ENCODE measurements around the gene FXYD6. TPM values are rescaled to one million over a fixed set of nuclear protein-coding genes. Genes with fewer than 3 reads are reported as not detected.

Gene FXYD6
- total and polyA plus RNA-seq, 8 donors, result 2.7 to 48.0 (median 8.9) TPM

- no peak overlapping the region for H3K4me3 ChIP-seq
- ATAC-seq (no peak), DNase-seq (peak in 1 of 6 donors; percentile 15), FAIRE-seq (no peak)
- no peaks in the 10 kb centered on the region for H3K36me3 ChIP-seq
- WGBS, 2 donors, result 71 to 76% methylated on average over 12 of the region's 12 CpGs
- H3K27me3 ChIP-seq, result no peaks in the 10 kb centered on the region
- H3K9me3 ChIP-seq, result no peaks in the 10 kb centered on the region
- TF ChIP-seq CTCF (IDR thresholded peaks at IDR 0.05), result no peak
- intact Hi-C loops (cut with DNase I), result no loop called here
- H3K4me1 ChIP-seq, result no peaks in the 10 kb centered on the region
- H3K27ac ChIP-seq, result no peak overlapping the region
Observed at GRCh38 chr11:117855186-117855845, 21.1 kb downstream of the FXYD6 start.

GRCh38 chr11:117852309-117852708 is 24.1 kb downstream of the FXYD6 start:
- Histone ChIP-seq H3K9me3 (no peaks in the 10 kb centered on the region), H3K27ac (no peak overlapping the region), H3K4me1 (no peaks in the 10 kb centered on the region), H3K27me3 (no peaks in the 10 kb centered on the region), H3K4me3 (no peak overlapping the region), H3K36me3 (no peaks in the 10 kb centered on the region)
- DNase-seq (no peak), FAIRE-seq (no peak), ATAC-seq (no peak)
- intact Hi-C loops (cut with DNase I), result no loop called here
- no peak for TF ChIP-seq CTCF (IDR thresholded peaks at IDR 0.05)
- 61 to 63% methylated on average over 3 of the region's 3 CpGs for WGBS, 2 donors

GRCh38 chr11:117851852-117852251 is 24.6 kb downstream of the FXYD6 start:
- ATAC-seq (peak in 1 of 4 donors; percentile 60), FAIRE-seq (no peak)
- no peak overlapping the region for H3K27ac ChIP-seq

GRCh38 chr11:117851106-117851505 is 25.4 kb downstream of the FXYD6 start:
- H3K27ac ChIP-seq, result no peak overlapping the region
- WGBS, 2 donors, result 74 to 81% methylated on average over 3 of the region's 3 CpGs
- no peak for DNase-seq

More at GRCh38 chr11:117851852-117852251, 24.6 kb downstream of the FXYD6 start:
- Histone ChIP-seq H3K4me1 (no peaks in the 10 kb centered on the region), H3K36me3 (no peaks in the 10 kb centered on the region), H3K4me3 (no peak overlapping the region), H3K27me3 (no peaks in the 10 kb centered on the region), H3K9me3 (no peaks in the 10 kb centered on the region)
- no peak for DNase-seq
- intact Hi-C loops (cut with DNase I), result no loop called here
- WGBS, 2 donors, result 39 to 45% methylated on average over 3 of the region's 3 CpGs
- no peak for TF ChIP-seq CTCF (IDR thresholded peaks at IDR 0.05)

More at GRCh38 chr11:117851106-117851505, 25.4 kb downstream of the FXYD6 start:
- Histone ChIP-seq H3K4me3 (no peak overlapping the region), H3K4me1 (no peaks in the 10 kb centered on the region), H3K9me3 (no peaks in the 10 kb centered on the region), H3K36me3 (no peaks in the 10 kb centered on the region), H3K27me3 (no peaks in the 10 kb centered on the region)
- FAIRE-seq (no peak), ATAC-seq (peak in 1 of 4 donors; percentile 25)
- no peak for TF ChIP-seq CTCF (IDR thresholded peaks at IDR 0.05)
- intact Hi-C loops (cut with DNase I), result no loop called here
